ENCODE results near the gene SMG5.

Gene SMG5

GRCh38 chr1:156263288-156263655 lies 19.4 kb downstream of the SMG5 start:
- TF ChIP-seq CTCF (conservative IDR thresholded peaks at IDR 0.05) (no peak), ZFX (IDR thresholded peaks at IDR 0.05) (no peak)
- H3K27ac ChIP-seq: no peak overlapping the region

GRCh38 chr1:156262461-156263287 lies 20.0 kb downstream of the SMG5 start:
- no peak overlapping the region for H3K27ac ChIP-seq
- TF ChIP-seq ZFX (IDR thresholded peaks at IDR 0.05): no peak
- no peak for TF ChIP-seq CTCF (conservative IDR thresholded peaks at IDR 0.05)

GRCh38 chr1:156260896-156261295 lies 21.7 kb downstream of the SMG5 start:
- H3K27ac ChIP-seq: no peak overlapping the region
- TF ChIP-seq CTCF (conservative IDR thresholded peaks at IDR 0.05): no peak
- TF ChIP-seq ZFX (IDR thresholded peaks at IDR 0.05): no peak

GRCh38 chr1:156259805-156260204 lies 22.8 kb downstream of the SMG5 start:
- TF ChIP-seq CTCF (conservative IDR thresholded peaks at IDR 0.05): no peak
- no peak for TF ChIP-seq ZFX (IDR thresholded peaks at IDR 0.05)
- H3K27ac ChIP-seq: no peak overlapping the region

GRCh38 chr1:156258859-156259258 lies 23.8 kb downstream of the SMG5 start:
- H3K27ac ChIP-seq: no peak overlapping the region
- no peak for TF ChIP-seq CTCF (conservative IDR thresholded peaks at IDR 0.05)
- TF ChIP-seq ZFX (IDR thresholded peaks at IDR 0.05): no peak

- H3K27ac ChIP-seq: no peak overlapping the region
These were observed 24.9 kb downstream of the SMG5 start for GRCh38 chr1:156257711-156258110.

More at GRCh38 chr1:156257711-156258110, 24.9 kb downstream of the SMG5 start:
- TF ChIP-seq ZFX (IDR thresholded peaks at IDR 0.05): no peak
- TF ChIP-seq CTCF (conservative IDR thresholded peaks at IDR 0.05): no peak
